ENCODE results near the gene RACGAP1. TPM values are rescaled to one million over a fixed set of nuclear protein-coding genes. Genes with fewer than 3 reads are reported as not detected.
A peak's percentile ranks its signal among the peaks of the same experiment; 100 is the strongest.

Gene RACGAP1
- total and polyA plus RNA-seq, 8 donors, result 20.7 to 79.4 (median 43.4) TPM

DNA sequence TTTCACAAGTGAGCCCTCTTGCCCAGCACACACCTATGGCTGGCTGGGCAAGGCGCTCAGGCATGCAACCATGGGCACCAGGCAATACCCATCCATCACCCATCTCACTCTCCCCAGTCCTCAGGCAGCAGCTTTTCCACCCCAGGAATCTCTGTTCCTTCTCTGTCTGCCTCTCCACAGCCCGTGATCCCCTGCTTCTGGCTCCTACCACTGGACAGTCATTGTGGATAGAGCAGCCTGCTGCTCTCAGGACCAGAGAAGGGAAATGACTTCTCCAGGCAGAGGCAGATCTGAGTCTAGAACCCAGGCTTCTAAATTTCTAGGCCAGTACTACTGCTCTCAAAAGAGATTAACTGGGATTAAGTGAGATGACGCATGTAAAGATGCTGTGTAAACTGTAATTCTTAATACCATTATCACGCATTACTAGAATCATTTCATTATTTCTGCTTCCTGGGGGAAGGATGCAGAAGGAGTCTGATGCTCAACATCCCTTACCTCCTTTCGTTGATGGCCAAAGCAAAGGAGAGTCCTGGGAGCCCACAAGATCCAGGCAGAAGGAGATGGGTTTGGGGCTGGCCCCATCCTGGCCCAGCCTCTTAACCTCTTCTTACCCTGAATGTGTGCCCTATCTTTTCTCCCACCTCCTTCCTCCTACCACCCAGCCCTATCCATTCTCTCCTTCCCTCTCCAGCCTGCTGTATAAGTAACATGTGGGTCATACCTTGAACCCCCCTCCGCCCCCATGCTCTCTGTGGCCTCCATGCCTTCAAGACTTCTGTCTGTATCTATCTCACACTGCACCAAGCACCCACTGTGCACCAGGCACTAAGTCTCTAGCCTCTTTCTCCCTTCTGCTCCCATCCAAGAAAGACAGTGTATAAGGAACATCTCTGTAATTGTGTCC is 68.4 kb downstream of the RACGAP1 start:
- H3K27ac ChIP-seq, result no peak overlapping the region
- DNase-seq, result no peak
- H3K36me3 ChIP-seq, result no peaks in the 10 kb centered on the region
- H3K27me3 ChIP-seq, result peaks cover 31 to 89% of the 10 kb centered on the region in 2 donors
- peaks cover 10 to 48% of the 10 kb centered on the region in 2 donors for H3K4me1 ChIP-seq
- ATAC-seq, result no peak
- H3K9me3 ChIP-seq, result no peaks in the 10 kb centered on the region
- H3K4me3 ChIP-seq, result no peak overlapping the region
- intact Hi-C loops (cut with DNase I), result no loop called here
- TF ChIP-seq, protein P1, sequence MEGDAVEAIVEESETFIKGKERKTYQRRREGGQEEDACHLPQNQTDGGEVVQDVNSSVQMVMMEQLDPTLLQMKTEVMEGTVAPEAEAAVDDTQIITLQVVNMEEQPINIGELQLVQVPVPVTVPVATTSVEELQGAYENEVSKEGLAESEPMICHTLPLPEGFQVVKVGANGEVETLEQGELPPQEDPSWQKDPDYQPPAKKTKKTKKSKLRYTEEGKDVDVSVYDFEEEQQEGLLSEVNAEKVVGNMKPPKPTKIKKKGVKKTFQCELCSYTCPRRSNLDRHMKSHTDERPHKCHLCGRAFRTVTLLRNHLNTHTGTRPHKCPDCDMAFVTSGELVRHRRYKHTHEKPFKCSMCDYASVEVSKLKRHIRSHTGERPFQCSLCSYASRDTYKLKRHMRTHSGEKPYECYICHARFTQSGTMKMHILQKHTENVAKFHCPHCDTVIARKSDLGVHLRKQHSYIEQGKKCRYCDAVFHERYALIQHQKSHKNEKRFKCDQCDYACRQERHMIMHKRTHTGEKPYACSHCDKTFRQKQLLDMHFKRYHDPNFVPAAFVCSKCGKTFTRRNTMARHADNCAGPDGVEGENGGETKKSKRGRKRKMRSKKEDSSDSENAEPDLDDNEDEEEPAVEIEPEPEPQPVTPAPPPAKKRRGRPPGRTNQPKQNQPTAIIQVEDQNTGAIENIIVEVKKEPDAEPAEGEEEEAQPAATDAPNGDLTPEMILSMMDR (IDR thresholded peaks at IDR 0.05), result no peak

DNA sequence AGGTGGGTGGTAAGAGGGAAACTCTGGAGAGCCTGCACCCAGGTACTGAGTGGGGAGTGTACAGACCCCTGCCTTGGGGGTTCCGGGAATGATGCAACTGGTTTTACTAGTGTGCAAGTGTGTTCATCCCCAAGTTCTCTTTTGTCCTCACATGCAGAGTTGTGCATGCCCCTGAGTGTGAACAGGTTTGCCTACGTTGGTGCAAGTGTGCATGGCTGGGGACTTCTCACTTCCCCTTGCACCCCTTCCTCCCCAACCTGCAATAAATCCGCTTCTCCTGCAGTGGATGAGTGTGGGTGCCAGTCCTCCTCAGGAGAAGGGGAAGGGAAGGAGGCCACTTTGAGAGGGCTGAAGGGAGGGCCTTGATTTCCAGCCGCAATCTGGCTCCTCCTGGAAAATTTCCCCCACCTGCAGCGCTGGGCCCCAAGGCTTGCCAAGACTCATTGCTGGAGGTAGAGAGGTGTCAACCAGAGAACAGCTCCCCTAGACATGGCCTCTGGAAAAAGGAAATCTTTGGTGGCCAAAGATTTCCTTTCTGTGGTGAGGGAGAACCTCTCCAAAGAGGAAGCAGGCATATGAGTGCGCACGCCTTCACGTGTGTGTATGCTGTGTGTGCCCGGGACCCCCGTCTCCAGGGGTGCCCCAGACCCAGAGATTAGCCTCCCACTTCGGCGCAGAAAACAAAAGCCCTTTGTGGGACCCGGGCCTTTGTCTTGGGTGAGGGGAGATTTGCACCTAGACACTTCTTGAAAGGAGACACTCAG is 69.2 kb downstream of the RACGAP1 start:
- no peak for DNase-seq
- no peak overlapping the region for H3K4me3 ChIP-seq
- peaks cover 29 to 91% of the 10 kb centered on the region in 2 donors for H3K27me3 ChIP-seq
- no peaks in the 10 kb centered on the region for H3K9me3 ChIP-seq
- peaks cover 8 to 43% of the 10 kb centered on the region in 2 donors for H3K4me1 ChIP-seq
- TF ChIP-seq, protein P1 (IDR thresholded peaks at IDR 0.05), result no peak
- ATAC-seq, result no peak
- intact Hi-C loops (cut with DNase I), result no loop called here
- H3K36me3 ChIP-seq, result no peaks in the 10 kb centered on the region
- no peak overlapping the region for H3K27ac ChIP-seq

DNA sequence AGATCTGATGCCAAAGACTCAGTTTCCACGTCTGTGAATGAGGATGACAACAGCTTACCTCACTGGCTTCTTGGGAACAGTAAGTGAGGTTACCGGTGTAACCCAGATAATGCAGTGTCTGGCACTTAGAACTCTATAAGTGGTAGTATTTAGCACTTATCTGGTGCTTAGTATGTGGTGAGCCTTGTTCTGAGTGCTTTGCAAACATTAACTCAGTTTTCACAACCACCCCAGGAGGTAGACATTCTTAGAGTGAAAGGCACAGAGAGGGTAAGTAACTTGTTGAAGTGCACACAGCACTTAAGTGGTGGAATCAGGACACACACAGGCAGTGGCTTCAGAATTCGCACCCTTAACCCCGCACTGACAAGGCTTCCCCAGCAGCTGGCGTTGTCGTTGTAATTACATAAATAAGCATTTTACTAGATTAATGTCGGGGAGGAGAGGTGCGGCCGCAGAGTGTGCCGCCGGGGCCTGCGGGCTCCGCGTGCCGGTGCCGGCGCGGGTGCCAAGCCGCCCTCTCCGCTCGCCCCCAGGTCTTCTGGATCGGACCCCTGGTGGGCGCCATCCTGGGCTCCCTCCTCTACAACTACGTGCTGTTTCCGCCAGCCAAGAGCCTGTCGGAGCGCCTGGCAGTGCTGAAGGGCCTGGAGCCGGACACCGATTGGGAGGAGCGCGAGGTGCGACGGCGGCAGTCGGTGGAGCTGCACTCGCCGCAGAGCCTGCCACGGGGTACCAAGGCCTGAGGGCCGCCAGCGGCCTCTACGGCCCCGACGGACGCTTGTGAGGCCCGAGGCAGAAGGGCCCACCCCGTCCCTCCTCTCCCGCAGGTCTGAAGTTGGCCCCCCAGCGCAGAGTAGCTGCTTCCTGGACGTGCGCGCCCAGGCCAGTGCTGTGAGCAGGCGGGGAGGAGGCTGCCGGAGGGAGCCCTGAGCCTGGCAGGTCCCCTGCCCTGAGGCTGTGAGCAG is 70.1 kb downstream of the RACGAP1 start:
- Histone ChIP-seq H3K36me3 (no peaks in the 10 kb centered on the region), H3K9me3 (no peaks in the 10 kb centered on the region), H3K4me3 (no peak overlapping the region), H3K4me1 (peaks cover 8 to 36% of the 10 kb centered on the region in 2 donors), H3K27ac (no peak overlapping the region), H3K27me3 (peaks cover 25 to 91% of the 10 kb centered on the region in 2 donors)
- ATAC-seq (peak; percentile 72), DNase-seq (no peak)
- intact Hi-C loops (cut with DNase I), result no loop called here
- TF ChIP-seq, protein P1 (IDR thresholded peaks at IDR 0.05), result no peak

DNA sequence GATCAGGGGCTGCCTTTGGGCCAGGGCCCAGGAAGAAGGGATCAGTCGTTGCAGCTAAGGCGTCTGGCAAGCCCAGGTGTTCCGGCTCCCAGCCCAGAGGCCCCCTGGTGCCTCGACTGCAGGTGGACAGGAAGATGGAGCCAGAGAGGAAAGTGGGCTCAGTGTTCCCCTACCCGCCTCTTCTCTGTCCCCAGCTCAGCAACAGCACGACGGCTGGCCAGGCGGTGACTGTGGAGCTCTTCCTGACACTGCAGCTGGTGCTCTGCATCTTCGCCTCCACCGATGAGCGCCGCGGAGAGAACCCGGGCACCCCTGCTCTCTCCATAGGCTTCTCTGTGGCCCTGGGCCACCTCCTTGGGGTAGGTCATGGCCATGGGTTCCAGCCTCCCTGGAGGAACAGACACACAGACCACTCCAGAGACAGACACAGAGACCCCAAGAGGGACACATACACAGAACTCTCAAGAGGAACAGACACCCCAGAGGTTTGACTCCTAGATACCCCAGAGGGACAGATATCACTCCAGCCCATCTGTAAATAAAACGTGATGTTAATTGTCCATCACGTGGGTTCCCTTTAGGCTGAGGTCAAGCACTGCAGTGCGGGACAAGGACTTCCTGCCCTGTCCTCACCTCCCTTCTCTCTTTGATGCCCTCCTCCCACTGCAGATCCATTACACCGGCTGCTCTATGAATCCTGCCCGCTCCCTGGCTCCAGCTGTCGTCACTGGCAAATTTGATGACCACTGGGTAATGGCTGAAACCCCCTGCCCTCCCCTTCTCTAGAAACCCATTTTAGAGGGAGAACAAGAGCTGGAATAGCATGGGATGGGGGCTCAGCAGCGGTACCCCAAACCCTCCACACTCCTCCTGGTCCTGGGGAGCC is 71.1 kb downstream of the RACGAP1 start:
- no peak for ATAC-seq

More for the DNA sequence above, 71.1 kb downstream of the RACGAP1 start:
- H3K36me3 ChIP-seq, result no peaks in the 10 kb centered on the region
- TF ChIP-seq, protein P1 (IDR thresholded peaks at IDR 0.05), result no peak
- peaks cover 5 to 34% of the 10 kb centered on the region in 2 donors for H3K4me1 ChIP-seq
- DNase-seq, result no peak
- peaks cover 25 to 89% of the 10 kb centered on the region in 2 donors for H3K27me3 ChIP-seq
- H3K9me3 ChIP-seq, result no peaks in the 10 kb centered on the region
- no peak overlapping the region for H3K27ac ChIP-seq
- H3K4me3 ChIP-seq, result no peak overlapping the region
- intact Hi-C loops (cut with DNase I), result no loop called here

Measured in left lung (tissue), 10 donors.